Muscle layer of duodenum (tissue), 2 donors: ENCODE data around the gene FGD6.
"Not testable (repeated sequence)": the region's sequence is repeated elsewhere in the genome, so short reads cannot be mapped to it uniquely, and the experiment has no call there.

Experiments used
- H3K27ac ChIP-seq: one replicate; pipeline ENCODE4 v1.7.0; 2013; ENCODE audit warnings: mild to moderate bottlenecking, low read length
- H3K27me3 ChIP-seq: one replicate; pipeline ENCODE4 v1.7.0; 2013; ENCODE audit warnings: low read depth, mild to moderate bottlenecking, control low read depth, low read length
- H3K36me3 ChIP-seq, 2 donors: one replicate each; pipeline ENCODE4 v1.7.0; 2013; ENCODE audit warnings: low read length in 2 of 2, control low read depth in 1 of 2, mild to moderate bottlenecking in 1 of 2; ENCODE audit not compliant: insufficient read depth in 2 of 2, control insufficient read depth in 1 of 2
- H3K4me1 ChIP-seq, 2 donors: one replicate each; pipeline ENCODE4 v1.7.0; 2013; ENCODE audit warnings: low read length in 2 of 2, mild to moderate bottlenecking in 2 of 2, control low read depth in 1 of 2, moderate library complexity in 1 of 2; ENCODE audit not compliant: insufficient read depth in 2 of 2, control insufficient read depth in 1 of 2
- H3K4me3 ChIP-seq, 2 donors: one replicate each; pipeline ENCODE4 v1.7.0; 2013; ENCODE audit warnings: low read length in 2 of 2, low read depth in 1 of 2, mild to moderate bottlenecking in 1 of 2
- H3K9me3 ChIP-seq, 2 donors: one replicate each; pipeline ENCODE4 v1.7.0; 2013; ENCODE audit warnings: low read length in 2 of 2, control low read depth in 1 of 2, mild to moderate bottlenecking in 1 of 2; ENCODE audit not compliant: control insufficient read depth in 1 of 2
- donor health status: healthy.

FGD6 gene

GRCh38 chr12:95102916-95103671 is 114.2 kb downstream of the FGD6 start:
- Histone ChIP-seq H3K27ac (no peak overlapping the region), H3K4me3 (no peak overlapping the region), H3K9me3 (no peaks in the 10 kb centered on the region), H3K27me3 (no peaks in the 10 kb centered on the region), H3K4me1 (no peaks in the 10 kb centered on the region), H3K36me3 (peaks cover 0 to 30% of the 10 kb centered on the region in 2 donors)

- not testable (repeated sequence) for H3K4me1 ChIP-seq, H3K27me3 ChIP-seq, H3K9me3 ChIP-seq, H3K27ac ChIP-seq, H3K4me3 ChIP-seq
- peaks cover 0 to 23% of the 10 kb centered on the region in 2 donors for H3K36me3 ChIP-seq
Observed at GRCh38 chr12:95101957-95102356, 115.3 kb downstream of the FGD6 start.

- Histone ChIP-seq H3K4me1 (peaks cover 7 to 8% of the 10 kb centered on the region in 2 donors), H3K4me3 (no peak overlapping the region), H3K36me3 (peaks cover 0 to 23% of the 10 kb centered on the region in 2 donors), H3K9me3 (no peaks in the 10 kb centered on the region), H3K27ac (no peak overlapping the region), H3K27me3 (no peaks in the 10 kb centered on the region)
Observed at GRCh38 chr12:95100264-95101190, 116.7 kb downstream of the FGD6 start.

GRCh38 chr12:95099270-95099790 is 117.9 kb downstream of the FGD6 start:
- Histone ChIP-seq H3K4me1 (peaks cover 7 to 8% of the 10 kb centered on the region in 2 donors), H3K36me3 (peaks cover 0 to 23% of the 10 kb centered on the region in 2 donors), H3K27me3 (no peaks in the 10 kb centered on the region), H3K27ac (no peak overlapping the region), H3K9me3 (no peaks in the 10 kb centered on the region), H3K4me3 (no peak overlapping the region)

GRCh38 chr12:95096852-95097251 is 120.4 kb downstream of the FGD6 start:
- H3K27me3 ChIP-seq, result no peaks in the 10 kb centered on the region
- H3K36me3 ChIP-seq, result peaks cover 0 to 14% of the 10 kb centered on the region in 2 donors
- no peaks in the 10 kb centered on the region for H3K9me3 ChIP-seq
- H3K4me3 ChIP-seq, result no peak overlapping the region
- H3K27ac ChIP-seq, result no peak overlapping the region
- H3K4me1 ChIP-seq, result peaks cover 7 to 8% of the 10 kb centered on the region in 2 donors

GRCh38 chr12:95096378-95096777 is 120.9 kb downstream of the FGD6 start:
- Histone ChIP-seq H3K27me3 (no peaks in the 10 kb centered on the region), H3K4me1 (peaks cover 7 to 8% of the 10 kb centered on the region in 2 donors), H3K36me3 (peaks cover 0 to 14% of the 10 kb centered on the region in 2 donors), H3K27ac (no peak overlapping the region), H3K9me3 (no peaks in the 10 kb centered on the region), H3K4me3 (no peak overlapping the region)

- not testable (repeated sequence) for H3K9me3 ChIP-seq, H3K4me3 ChIP-seq, H3K4me1 ChIP-seq, H3K27me3 ChIP-seq, H3K27ac ChIP-seq
- peaks cover 0 to 14% of the 10 kb centered on the region in 2 donors for H3K36me3 ChIP-seq
Observed at GRCh38 chr12:95095866-95096265, 121.4 kb downstream of the FGD6 start.

GRCh38 chr12:95089462-95089861 is 127.8 kb downstream of the FGD6 start:
- Histone ChIP-seq H3K27me3 (no peaks in the 10 kb centered on the region), H3K36me3 (peaks cover 7 to 17% of the 10 kb centered on the region in 2 donors), H3K4me3 (no peak overlapping the region)

GRCh38 chr12:95088379-95088778 is 128.9 kb downstream of the FGD6 start:
- Histone ChIP-seq H3K4me1 (peaks cover 7 to 15% of the 10 kb centered on the region in 2 donors), H3K27ac (no peak overlapping the region), H3K27me3 (no peaks in the 10 kb centered on the region), H3K9me3 (no peaks in the 10 kb centered on the region), H3K36me3 (peaks cover 7 to 17% of the 10 kb centered on the region in 2 donors), H3K4me3 (no peak overlapping the region)

More at GRCh38 chr12:95089462-95089861, 127.8 kb downstream of the FGD6 start:
- no peak overlapping the region for H3K27ac ChIP-seq
- peaks cover 5% of the 10 kb centered on the region in 2 donors for H3K4me1 ChIP-seq
- no peaks in the 10 kb centered on the region for H3K9me3 ChIP-seq

- H3K4me1 ChIP-seq, result peaks cover 7 to 19% of the 10 kb centered on the region in 2 donors
- peaks cover 7 to 11% of the 10 kb centered on the region in 2 donors for H3K36me3 ChIP-seq
- H3K9me3 ChIP-seq, result no peaks in the 10 kb centered on the region
- H3K4me3 ChIP-seq, result no peak overlapping the region
- H3K27me3 ChIP-seq, result no peaks in the 10 kb centered on the region
- H3K27ac ChIP-seq, result no peak overlapping the region
Observed at GRCh38 chr12:95085612-95086011, 131.7 kb downstream of the FGD6 start.

- H3K4me1 ChIP-seq, result peaks cover 7 to 19% of the 10 kb centered on the region in 2 donors
- H3K4me3 ChIP-seq, result no peak overlapping the region
- peaks cover 3 to 5% of the 10 kb centered on the region in 2 donors for H3K36me3 ChIP-seq
- H3K27me3 ChIP-seq, result no peaks in the 10 kb centered on the region
- peak overlapping the region; percentile 68 for H3K27ac ChIP-seq
- H3K9me3 ChIP-seq, result no peaks in the 10 kb centered on the region
Observed at GRCh38 chr12:95083938-95084337, 133.3 kb downstream of the FGD6 start.
